ENCODE data around the gene ANO3.

DNA sequence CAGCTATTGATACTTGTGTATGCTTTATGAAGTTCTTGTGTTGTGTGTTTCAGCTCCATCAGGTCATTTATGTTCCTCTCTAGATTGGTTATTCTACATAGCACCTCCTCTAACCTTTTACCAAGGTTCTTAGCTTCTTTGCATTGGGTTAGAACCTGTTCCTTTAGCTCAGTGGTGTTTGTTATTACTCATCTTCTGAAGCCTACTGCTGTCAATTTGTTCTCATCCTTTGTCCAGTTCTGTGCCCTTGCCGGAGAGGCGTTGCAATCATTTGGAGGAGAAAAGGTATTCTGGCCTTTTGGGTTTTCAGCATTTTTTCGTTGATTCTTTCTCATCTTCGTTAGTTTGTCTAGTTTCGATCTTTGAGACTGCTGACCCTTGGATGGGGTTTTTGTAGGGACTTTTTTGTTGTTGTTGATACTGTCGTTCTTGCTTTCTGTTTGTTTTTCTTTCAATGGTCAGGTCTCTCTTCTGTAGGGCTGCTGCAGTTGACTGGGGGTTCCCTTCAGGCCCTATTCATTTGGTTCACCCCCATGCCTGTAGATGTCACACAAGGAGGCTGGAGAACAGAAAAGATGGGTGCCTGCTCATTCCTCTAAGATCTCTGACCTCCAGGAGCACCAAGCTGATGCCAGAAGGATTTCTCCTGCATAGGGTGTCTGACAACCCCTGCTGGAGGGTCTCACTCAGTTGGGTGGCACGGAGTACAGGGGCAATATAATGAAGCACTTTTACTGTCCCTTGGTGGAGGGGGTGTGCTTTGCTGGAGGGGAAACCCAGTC lies 276.0 kb downstream of the ANO3 start:
- TF ChIP-seq EZH2 (IDR thresholded peaks at IDR 0.05; ENCODE audit: insufficient read depth, poor library complexity, severe bottlenecking) (no peak), EZH2phosphoT487 (IDR thresholded peaks at IDR 0.05; ENCODE audit: insufficient read depth, low read depth) (no peak)

All from GM23248 (cell line).